CD4-positive, alpha-beta T cell treated with Interleukin-4 for 1 hour (primary cell): ENCODE measurements around the gene TNFRSF13B.
A peak's percentile ranks its signal among the peaks of the same experiment; 100 is the strongest.
"Not testable (repeated sequence)": the region's sequence is repeated elsewhere in the genome, so short reads cannot be mapped to it uniquely, and the experiment has no call there.

Experiments used
- DNase-seq, 2 donors: peaks; one replicate each; pipeline ENCODE4 v3.0.0-alpha.2; 2020 to 2022

The TNFRSF13B gene

GRCh38 chr17:16986391-16986790 is 14.5 kb upstream of the TNFRSF13B start:
- DNase-seq = no peak

DNA sequence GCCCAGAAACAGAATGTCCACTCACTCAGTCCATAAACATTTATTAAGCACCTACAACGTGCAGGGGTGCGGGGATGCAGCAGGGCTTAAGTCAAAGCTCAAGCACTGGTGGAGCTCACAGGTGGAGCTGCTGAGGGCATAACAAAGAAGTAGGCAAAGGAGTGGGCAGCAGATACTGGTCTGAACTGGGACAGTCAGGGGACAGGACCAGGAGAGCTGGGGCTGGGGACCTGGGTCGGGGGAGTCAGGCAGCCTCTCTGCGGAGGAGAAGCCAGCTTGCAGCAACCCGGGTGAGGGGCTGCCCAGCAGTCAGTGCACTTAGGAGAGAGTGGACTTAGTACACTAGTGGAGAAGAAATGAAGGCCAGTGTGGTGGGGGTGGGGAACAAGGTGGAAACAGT is 10.0 kb upstream of the TNFRSF13B start:
- DNase-seq = no peak

GRCh38 chr17:16980813-16981731 is 9.2 kb upstream of the TNFRSF13B start:
- DNase-seq = peak in 1 of 2 donors; percentile 43

DNA sequence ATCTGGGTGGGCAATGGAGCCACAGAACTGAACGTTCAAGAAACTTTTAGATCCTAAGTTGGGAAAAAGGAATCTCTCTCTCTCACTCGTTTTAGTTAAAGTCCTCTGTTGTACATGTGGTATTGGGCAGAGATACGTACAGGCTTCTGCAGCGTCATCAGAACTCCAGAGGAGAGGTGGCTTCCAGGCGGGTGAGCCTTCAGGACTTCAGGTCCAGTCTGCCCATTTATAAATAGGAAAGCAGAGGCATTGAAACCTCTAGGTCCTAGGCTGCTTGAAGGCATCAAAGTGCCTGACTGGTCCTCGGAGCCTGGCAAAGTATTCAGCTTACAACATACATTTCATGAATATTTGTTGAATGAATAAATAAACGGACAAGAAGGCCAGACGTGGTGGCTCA is 8.1 kb upstream of the TNFRSF13B start:
- DNase-seq = no peak

DNA sequence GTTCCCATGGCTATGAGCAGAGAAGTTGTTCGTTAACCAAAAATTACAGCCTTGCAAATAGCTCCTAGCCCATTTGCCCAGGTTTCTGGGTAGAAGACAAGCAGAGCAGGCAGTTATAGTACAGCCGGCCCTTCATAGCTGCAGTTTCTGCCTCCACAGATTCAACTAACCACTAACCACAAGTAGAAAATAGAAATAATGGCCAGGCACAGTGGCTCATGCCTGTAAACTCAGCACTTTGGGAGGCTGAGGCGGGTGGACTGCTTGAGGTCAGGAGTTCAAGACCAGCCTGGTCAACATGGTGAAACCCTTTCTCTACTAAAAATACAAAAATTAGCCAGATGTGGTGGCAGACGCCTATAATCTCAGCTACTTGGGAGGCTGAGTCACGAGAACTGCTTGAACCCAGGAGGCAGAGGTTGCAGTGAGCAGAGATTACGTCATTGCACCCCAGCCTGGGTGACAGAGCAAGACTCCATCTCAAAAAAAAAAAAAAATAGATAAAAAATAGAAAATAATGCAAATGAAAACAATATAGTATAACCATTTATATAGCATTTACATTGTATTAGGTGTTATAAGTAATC is 7.4 kb upstream of the TNFRSF13B start:
- not testable (repeated sequence) for DNase-seq

- no peak for DNase-seq
Observed at GRCh38 chr17:16977932-16978331, 6.0 kb upstream of the TNFRSF13B start.

DNA sequence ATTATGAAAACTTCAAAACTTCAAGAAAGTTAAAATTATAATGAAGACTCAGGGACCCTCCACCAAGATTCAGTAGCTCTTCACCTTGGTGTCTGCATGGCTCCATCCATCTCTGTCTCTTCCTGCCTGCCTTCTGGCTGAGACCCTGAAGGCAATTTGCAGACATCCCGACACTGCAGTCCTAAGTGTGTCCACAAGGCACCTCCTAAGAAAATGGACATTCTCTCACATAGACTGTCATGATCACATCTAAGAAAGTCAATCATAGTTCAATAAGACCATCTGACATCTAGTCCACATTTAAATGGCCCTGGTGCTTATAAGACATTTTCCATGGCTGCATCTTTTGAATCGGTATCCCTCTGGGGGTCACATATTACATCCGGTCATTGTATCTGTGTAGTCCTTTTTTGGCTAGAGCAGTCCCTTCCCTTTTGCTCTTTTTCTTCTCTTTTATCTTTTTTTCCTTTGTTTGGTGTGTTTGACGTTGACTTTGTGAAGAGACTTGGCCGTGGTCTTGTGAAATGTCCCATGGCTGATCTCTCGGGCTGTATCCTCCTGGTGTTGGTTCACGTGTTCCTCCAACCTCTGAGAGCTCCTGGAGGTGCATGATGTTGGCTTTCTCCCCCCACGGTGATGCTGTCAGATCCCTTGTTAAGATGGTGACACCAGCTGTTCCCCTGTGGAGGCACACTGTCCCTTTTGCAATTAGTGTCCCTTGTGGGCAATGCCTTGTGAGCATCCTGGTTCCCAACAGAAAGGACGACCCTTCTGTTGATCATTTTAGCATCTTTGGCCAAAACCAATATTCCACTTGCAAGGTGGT is 5.0 kb upstream of the TNFRSF13B start:
- DNase-seq = no peak

GRCh38 chr17:16975744-16976625 is 4.1 kb upstream of the TNFRSF13B start:
- no peak for DNase-seq

DNA sequence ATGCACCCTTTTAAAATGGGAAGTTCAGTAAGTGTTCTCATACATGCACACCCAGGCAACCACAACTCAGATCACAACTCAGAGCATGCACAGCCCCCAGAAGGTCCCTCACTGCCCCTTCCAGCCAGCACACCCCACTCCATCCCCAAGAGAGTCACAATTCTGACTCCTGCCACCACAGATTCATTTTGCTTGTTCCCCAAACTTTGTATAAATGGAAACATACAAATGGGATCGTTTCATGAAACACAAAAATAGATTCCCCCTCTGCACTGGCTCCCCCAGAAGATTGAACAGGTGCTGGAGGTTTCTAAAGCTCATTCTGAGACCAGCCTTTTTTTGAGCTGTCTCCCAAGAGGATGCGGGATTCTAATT is 3.3 kb upstream of the TNFRSF13B start:
- no peak for DNase-seq

- DNase-seq = no peak
Observed at GRCh38 chr17:16974569-16975276, 2.8 kb upstream of the TNFRSF13B start.

DNA sequence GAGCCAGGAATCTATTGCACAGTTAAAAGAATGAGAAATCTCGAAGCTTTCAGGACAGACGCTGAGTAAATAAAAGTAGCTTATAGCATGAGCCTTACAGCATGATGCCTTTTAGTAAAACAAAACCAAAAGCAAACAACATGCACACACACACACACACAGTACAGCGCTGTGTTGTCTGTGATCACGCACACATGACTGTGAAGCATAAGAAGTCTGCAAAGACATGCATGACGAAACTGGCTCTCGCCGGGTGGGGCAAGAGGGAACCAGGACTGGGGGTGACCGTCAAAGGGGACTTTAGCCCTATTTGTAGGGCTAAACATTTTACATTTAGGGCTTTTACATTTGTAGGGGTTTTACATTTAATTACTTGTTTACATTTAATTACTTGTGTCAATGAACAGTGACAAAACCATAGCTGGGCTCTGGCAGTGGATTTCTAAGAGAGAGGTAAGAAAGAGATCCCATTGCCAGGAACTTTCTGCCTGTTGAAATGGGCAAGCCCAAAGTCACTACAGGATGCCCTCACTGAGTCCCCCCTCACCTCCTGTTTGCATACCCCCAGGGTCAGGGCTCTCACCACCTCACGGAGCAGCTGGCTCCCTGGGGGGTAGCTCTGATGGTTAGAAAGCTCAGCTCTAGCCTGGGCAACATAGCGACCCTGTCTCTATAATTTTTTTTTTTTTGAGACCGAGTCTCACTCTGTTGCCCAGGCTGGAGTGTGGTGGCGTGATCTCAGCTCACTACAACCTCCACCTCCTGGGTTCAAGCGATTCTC is 2.0 kb upstream of the TNFRSF13B start:
- DNase-seq = peak in 1 of 2 donors; percentile 40

DNA sequence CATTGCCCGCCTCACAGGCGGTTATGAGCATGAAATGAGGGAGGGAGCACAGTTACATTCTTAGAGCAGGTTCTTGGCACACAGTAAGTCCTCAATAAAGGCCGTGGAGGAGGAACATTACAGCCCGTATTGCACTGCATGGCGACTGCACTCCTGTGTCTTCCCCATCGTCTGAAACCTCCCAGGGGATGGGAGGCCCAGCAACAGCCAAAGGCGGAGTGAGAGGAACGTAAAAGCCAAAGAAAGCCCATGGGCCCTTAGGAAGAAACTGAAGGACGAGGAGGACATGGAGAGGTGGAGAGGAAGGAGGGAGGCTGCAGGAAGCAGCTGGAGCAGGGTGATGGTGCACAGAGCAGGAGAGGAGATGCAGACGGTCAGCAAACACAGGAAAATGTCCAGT is 1.1 kb upstream of the TNFRSF13B start:
- not testable (repeated sequence) for DNase-seq

- no peak for DNase-seq
Observed at GRCh38 chr17:16972346-16972745, 428 bp upstream of the TNFRSF13B start.

DNA sequence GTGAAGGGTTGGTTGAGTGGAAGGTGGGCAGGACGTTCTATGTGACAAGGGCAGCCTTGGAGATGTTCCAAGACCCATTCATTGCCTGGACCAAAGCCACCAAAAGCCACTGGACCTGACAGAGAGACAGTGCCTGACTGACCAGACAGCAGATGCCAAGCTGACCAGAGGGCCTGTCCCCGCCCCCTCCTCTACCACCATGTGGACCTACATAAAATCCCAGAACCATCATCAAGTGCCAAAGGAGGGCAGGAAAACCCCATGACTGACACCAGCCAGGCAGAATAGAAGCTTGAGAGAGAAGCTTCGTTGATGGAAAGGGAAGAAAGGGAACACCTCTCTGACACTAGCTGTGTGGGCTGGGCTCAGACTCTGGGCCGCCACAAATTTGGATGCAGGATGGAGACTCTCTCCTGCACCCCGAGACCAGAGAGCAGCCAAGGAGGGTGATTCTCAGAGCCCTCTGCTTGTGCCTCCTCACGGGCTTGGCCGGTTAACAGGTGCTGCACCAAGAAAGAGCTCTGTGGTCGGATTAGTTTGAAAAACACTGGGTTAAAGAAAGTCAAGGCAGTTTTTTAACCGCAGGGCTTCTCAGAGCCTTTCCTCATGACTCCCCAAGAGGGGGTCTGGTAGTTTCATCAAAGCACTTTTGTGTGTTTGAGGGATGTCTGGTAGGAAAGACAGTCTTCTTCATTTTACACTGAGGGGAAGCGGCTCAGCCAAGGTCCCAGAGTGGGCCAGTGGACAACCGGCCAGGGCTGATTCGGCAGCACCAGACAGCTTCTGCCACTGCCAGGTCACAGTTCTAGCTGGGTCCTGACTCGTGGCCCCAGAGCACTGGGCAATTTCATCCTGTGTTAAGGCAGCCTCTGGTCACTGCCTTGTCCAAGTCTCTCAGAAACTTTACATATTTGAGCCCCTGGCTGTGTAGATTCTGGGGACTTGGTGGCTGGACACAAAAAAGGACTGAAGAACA is 1.7 kb downstream of the TNFRSF13B start:
- DNase-seq = no peak

DNA sequence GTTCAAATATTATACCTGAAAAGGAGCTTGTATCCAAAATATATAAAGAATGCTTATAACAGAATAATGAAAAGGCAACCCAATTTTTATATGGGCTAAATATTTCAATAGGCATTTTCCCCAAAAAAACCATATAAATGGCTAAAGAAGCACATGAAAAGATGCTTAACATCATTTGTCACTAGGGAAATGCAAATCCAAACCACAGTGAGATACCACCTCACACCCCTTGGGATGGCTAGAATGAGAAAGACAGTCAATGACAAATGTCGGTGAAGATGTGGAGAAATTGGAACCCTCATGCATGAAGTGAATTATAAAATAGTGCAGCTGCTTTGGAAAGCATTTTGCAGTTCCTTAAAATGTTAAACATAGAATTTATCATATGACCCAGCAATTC is 3.1 kb downstream of the TNFRSF13B start:
- no peak for DNase-seq

- no peak for DNase-seq
Observed at GRCh38 chr17:16962804-16963203, 9.1 kb downstream of the TNFRSF13B start.

DNA sequence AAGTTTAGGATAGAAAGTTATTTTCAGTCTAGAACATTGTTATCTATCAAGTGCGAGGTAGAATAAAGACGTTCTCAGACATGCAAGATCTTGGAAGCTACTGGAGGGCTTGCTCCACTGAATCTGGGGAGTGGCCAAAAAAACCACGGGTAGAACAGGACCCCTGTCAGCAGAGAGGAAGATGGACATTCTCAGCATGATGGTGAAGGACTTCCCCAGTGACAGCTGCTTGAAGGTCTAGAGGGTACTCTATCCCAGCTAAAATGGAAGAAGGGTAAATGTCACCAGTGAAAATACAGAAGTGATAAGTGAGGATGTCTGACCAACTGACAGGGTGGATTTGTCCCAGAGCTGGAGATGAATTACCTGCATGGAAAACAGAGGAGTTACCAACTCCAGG is 10.1 kb downstream of the TNFRSF13B start:
- DNase-seq = no peak

GRCh38 chr17:16961022-16961421 is 10.9 kb downstream of the TNFRSF13B start:
- DNase-seq = not testable (repeated sequence)

GRCh38 chr17:16955011-16955410 is 16.9 kb downstream of the TNFRSF13B start:
- DNase-seq = not testable (repeated sequence)

DNA sequence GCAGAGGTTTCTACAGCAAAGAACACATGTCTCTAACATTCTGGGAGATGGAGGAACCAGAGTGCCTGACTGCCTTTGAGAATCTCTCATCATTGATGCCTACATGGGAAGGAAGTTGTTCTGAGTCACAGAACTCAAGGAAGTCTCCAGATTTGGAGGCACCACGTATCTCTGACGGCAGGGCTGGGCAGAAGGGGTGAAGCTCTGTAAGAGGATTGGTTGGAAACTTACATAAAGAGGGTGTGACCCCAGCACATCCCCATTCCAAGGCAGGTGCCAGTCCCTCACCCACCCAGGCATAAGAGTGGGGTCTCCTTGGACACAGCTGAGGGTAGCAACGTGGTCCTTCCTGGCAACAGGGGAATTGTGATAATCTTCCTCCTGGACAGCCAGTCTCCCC is 17.4 kb downstream of the TNFRSF13B start:
- no peak for DNase-seq
